K562 (cell line): ENCODE results near the gene ST8SIA4. TPM values are rescaled to one million over a fixed set of nuclear protein-coding genes. Genes with fewer than 3 reads are reported as not detected.
A peak's percentile ranks its signal among the peaks of the same experiment; 100 is the strongest.

Source experiments
- ATAC-seq: fragments of 200-7000 bp; cut with Tn5 transposase; 3 replicates; pipeline ENCODE4 v1.9.1; 2020; ENCODE audit warnings: moderate library complexity
- BruUV-seq: library from RNA; stranded (reverse); fragments of 400-500 nt; replicated peaks from 2 replicates; lab custom pipeline; 2021; lab: Mats Ljungman, UMichigan
- CTCF ChIA-PET: fragments of 300-600 bp; formaldehyde crosslinking; extraction: SDS; loops from one replicate; lab custom pipeline; 2021; ENCODE audit warnings: low intra/inter-chr PET ratio; lab: Yijun Ruan, JAX
- POLR2A ChIA-PET: fragments of 300-600, 350-650 bp; sonication (Branson Sonifier 250); formaldehyde crosslinking; extraction: SDS; loops from one replicate; lab custom pipeline; 2021; ENCODE audit warnings: antibody characterized with exemption, inconsistent platforms; lab: Yijun Ruan, JAX
- DNase-seq, 4 experiments: peaks; one replicate each; pipeline versions ENCODE4 v3.0.0 to v3.0.0-alpha.2; 2011 to 2018; ENCODE audit warnings: low spot score in 3 of 4, mixed read lengths in 3 of 4; ENCODE audit errors: extremely low read depth in 1 of 4
- FAIRE-seq: peaks from 2 replicates; lab custom pipeline; 2011; peaks lifted over from hg19 to GRCh38; lab: Jason Lieb, UNC
- H2AFZ ChIP-seq: 2 replicates; pipeline ENCODE4 v1.6.0; 2011; ENCODE audit warnings: low read depth, low read length, control low read depth, inconsistent platforms
- H3K27ac ChIP-seq: fragments of 200-600 bp; 3 replicates; pipeline ENCODE4 v1.8.0; 2011; ENCODE audit warnings: low read depth, mild to moderate bottlenecking, control low read depth, inconsistent platforms, low read length, moderate library complexity, mixed read lengths; ENCODE audit errors: extremely low read depth
- H3K27me3 ChIP-seq, 2 experiments: fragments of 300-600 bp in 1 of 2; 2 replicates in 1 of 2; 3 replicates in 1 of 2; pipeline versions ENCODE4 v1.6.0 to v1.8.0; 2011; ENCODE audit warnings: inconsistent platforms in 2 of 2, low read length in 2 of 2, mild to moderate bottlenecking in 1 of 2, mixed read lengths in 1 of 2, moderate library complexity in 1 of 2; ENCODE audit not compliant: control insufficient read depth in 2 of 2, insufficient read depth in 2 of 2
- H3K36me3 ChIP-seq: fragments of 300-600 bp; 3 replicates; pipeline ENCODE4 v1.8.0; 2011; ENCODE audit warnings: mild to moderate bottlenecking, low read length, inconsistent platforms; ENCODE audit not compliant: control insufficient read depth, insufficient read depth
- H3K4me1 ChIP-seq, 2 experiments: fragments of 200-600 bp in 1 of 2; replicated peaks in 1 of 2; 2 replicates in 1 of 2; 3 replicates in 1 of 2; pipeline versions ENCODE4 v1.5.1 to v1.8.0; 2011; ENCODE audit warnings: inconsistent platforms in 2 of 2, low read length in 2 of 2, mild to moderate bottlenecking in 1 of 2, mixed read lengths in 1 of 2, moderate library complexity in 1 of 2; ENCODE audit not compliant: control insufficient read depth in 2 of 2, insufficient read depth in 2 of 2
- H3K4me2 ChIP-seq: 2 replicates; pipeline ENCODE4 v1.6.1; 2011; ENCODE audit warnings: low read length, control low read depth, inconsistent platforms, mixed read lengths; ENCODE audit not compliant: insufficient read depth
- H3K4me3 ChIP-seq: fragments of 200-600 bp; sonication (generic), shearing (Covaris generic); 2 replicates; pipeline ENCODE4 v1.5.1; 2016; ENCODE audit warnings: control low read depth, inconsistent platforms
- H3K79me2 ChIP-seq: fragments of 200-600 bp; 3 replicates; pipeline ENCODE4 v1.8.0; 2011; ENCODE audit warnings: low read length, inconsistent platforms; ENCODE audit not compliant: control insufficient read depth, insufficient read depth
- H3K9ac ChIP-seq, 2 experiments: 2 replicates each; pipeline versions ENCODE4 v1.6.0 to v1.6.1; 2011; ENCODE audit warnings: low read depth in 2 of 2, low read length in 2 of 2, control low read depth in 1 of 2, inconsistent platforms in 1 of 2, mild to moderate bottlenecking in 1 of 2, mixed read lengths in 1 of 2; ENCODE audit not compliant: insufficient read depth in 1 of 2
- H3K9me1 ChIP-seq: one replicate; pipeline ENCODE4 v1.6.0; 2011; ENCODE audit warnings: inconsistent platforms, mild to moderate bottlenecking, low read length, moderate library complexity; ENCODE audit not compliant: control insufficient read depth, insufficient read depth
- H3K9me3 ChIP-seq: replicated peaks from 2 replicates; pipeline ENCODE4 v1.5.1; 2011; ENCODE audit warnings: low read depth, low read length, inconsistent platforms; ENCODE audit not compliant: control insufficient read depth, insufficient read depth
- H4K20me1 ChIP-seq: replicated peaks from 2 replicates; pipeline ENCODE4 v1.6.1; 2011; ENCODE audit warnings: low read length, inconsistent platforms, mixed read lengths; ENCODE audit not compliant: control insufficient read depth, insufficient read depth
- BHLHE40 ChIP-seq: IDR thresholded peaks from 2 replicates; pipeline ENCODE4 v1.6.1; 2011; ENCODE audit warnings: low read length, improper control_type of control experiment
- CCNT2 ChIP-seq: IDR thresholded peaks from 2 replicates; pipeline ENCODE4 v1.6.1; 2011; ENCODE audit warnings: borderline replicate concordance, low read depth, mild to moderate bottlenecking, moderate library complexity, mixed read lengths, low read length; ENCODE audit not compliant: insufficient read length; ENCODE audit errors: extremely low read depth
- CEBPG ChIP-seq, 3 experiments: fragments of 200-800 bp in 1 of 3; sonication (Bioruptor generic) in 1 of 3; sonication (generic) in 1 of 3; formaldehyde crosslinking in 1 of 3; IDR thresholded peaks in 2 of 3; conservative IDR thresholded peaks in 1 of 3; 2 replicates each; pipeline versions ENCODE4 v1.6.1 to v1.8.0; 2016 to 2022; ENCODE audit warnings: missing compliant biosample characterization in 2 of 3, missing genetic modification characterization in 2 of 3, mild to moderate bottlenecking in 1 of 3, missing genetic modification reagents in 1 of 3
- PTBP1 ChIP-seq: fragments of 200-400 bp; formaldehyde crosslinking; IDR thresholded peaks from 2 replicates; pipeline ENCODE4 v1.6.1; 2017; ENCODE audit warnings: low read depth, low read length
- ZNF764 ChIP-seq: fragments of 250-450 bp; sonication (Bioruptor Pico); IDR thresholded peaks from 2 replicates; pipeline ENCODE4 v1.4.0; 2020; ENCODE audit warnings: low read depth, mild to moderate bottlenecking, moderate library complexity
- WGBS: fragments of 100-300 bp; shearing (Covaris generic); methylation state at CpG from one replicate; pipeline ENCODE4 v1.1.6; 2016; ENCODE audit warnings: low coverage, mixed read lengths; ENCODE audit not compliant: insufficient coverage; ENCODE audit errors: missing lambda C conversion rate; 5-methylcytosine and 5-hydroxymethylcytosine counted together
- in situ Hi-C: fragments of 300-500 bp; cut with MboI; formaldehyde crosslinking; loops from 4 replicates; pipeline ENCODE4 v1.15.0; 2018; ENCODE audit warnings: inconsistent platforms, mixed read lengths
- intact Hi-C: fragments of 100-400 bp; cut with micrococcal nuclease; formaldehyde crosslinking; loops from 2 replicates; pipeline ENCODE4 v1.14.2; 2022
- polyA plus RNA-seq, 8 experiments: library from polyadenylated mRNA; depleted of rRNA in 4 of 8; stranded (reverse) in 5 of 8; unstranded in 3 of 8; fragments of >200 nt; fragmentation: Nextera tagmentation in 2 of 8; fragmentation: Illumina TruSeq in 1 of 8; extraction: Ambion mirVana in 2 of 8; extraction: Trizol in 1 of 8; gene quantifications; 2 replicates each; pipeline versions ENCODE4 v1.2.1 to v1.2.3, GENCODE V29; 2011 to 2014; ENCODE audit warnings: inconsistent platforms in 1 of 8, missing spikeins in 1 of 8
- total RNA-seq, 7 experiments: library from RNA; depleted of rRNA in 6 of 7; stranded (reverse); fragments of >200 nt in 6 of 7; fragmentation: Illumina TruSeq in 2 of 7; extraction: Trizol in 2 of 7; gene quantifications; 2 replicates each; pipeline versions ENCODE4 v1.2.1 to v1.2.3, GENCODE V29; 2011 to 2021; ENCODE audit warnings: low replicate concordance in 1 of 7
- TF ChIP-seq, protein P1 (sequence below), 2 experiments: fragments of 450-650 bp; IDR thresholded peaks; 2 replicates each; pipeline ENCODE4 v1.6.1; 2016
- TF ChIP-seq, protein P2 (sequence below): sonication (generic); formaldehyde crosslinking; IDR thresholded peaks from 2 replicates; pipeline ENCODE4 v1.8.0; 2022; ENCODE audit warnings: mild to moderate bottlenecking, missing genetic modification reagents
- TF ChIP-seq, protein P3 (sequence below): fragments of 450-650 bp; formaldehyde crosslinking; IDR thresholded peaks from 2 replicates; pipeline ENCODE4 v1.4.0; 2022; ENCODE audit warnings: mild to moderate bottlenecking, moderate library complexity

ST8SIA4 gene
- total and polyA plus RNA-seq, 9 of the 15 experiments (the other 6 are each of a cell fraction or from before 2014, with no cell fraction given), result 0.22 to 2.0 (median 0.54) TPM

DNA sequence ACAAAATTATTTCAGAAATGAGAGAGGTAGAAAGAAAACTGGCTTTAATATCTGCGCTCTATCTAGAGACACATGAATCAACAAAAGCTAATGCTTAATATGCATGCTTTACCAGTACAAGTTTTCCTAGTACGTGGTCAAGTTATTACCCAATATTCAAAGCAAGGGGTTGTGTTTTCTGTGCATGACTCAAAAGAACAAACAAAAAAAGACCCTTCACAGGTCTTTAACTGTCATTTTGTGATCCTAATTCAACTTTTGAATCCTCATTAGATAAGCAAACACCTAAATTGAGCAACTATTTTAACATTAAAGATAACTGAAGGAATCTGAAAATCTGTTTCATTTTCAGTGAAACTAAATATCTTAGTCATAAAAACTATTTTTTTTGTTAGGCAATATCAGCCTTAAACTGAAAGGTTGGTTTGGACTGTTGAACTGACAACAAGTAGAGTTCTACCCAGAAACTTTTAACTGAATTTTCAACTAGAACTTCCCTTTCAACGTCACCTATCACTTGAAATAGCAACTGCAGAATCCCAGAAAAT lies 12.5 kb downstream of the ST8SIA4 start:
- Histone ChIP-seq H3K9me3 (no peaks in the 10 kb centered on the region), H3K36me3 (no peaks in the 10 kb centered on the region), H3K9ac (no peak overlapping the region), H3K27ac (no peak overlapping the region), H3K4me2 (no peak overlapping the region), H3K79me2 (no peaks in the 10 kb centered on the region), H3K9me1 (no peaks in the 10 kb centered on the region), H3K27me3 (no peaks in the 10 kb centered on the region), H4K20me1 (no peaks in the 10 kb centered on the region), H3K4me3 (no peak overlapping the region), H3K4me1 (no peaks in the 10 kb centered on the region), H2AFZ (no peak overlapping the region)
- intact Hi-C loops (no loop called here), in situ Hi-C loops (no loop called here)
- FAIRE-seq (no peak), ATAC-seq (no peak), DNase-seq (no peak)
- BruUV-seq, result no TSS peak
- WGBS, result 9% methylated on average over 3 of the region's 3 CpGs
- CTCF ChIA-PET, result no interaction called here
- TF ChIP-seq ZNF764 (CRISPR knock-in tag) (no peak), CEBPG (CRISPR knock-in tag; IDR thresholded peaks at IDR 0.05) (no peak), CEBPG (tag; conservative IDR thresholded peaks at IDR 0.05 in 1 of 2, IDR thresholded peaks at IDR 0.05 in 1 of 2) (peak in 1 of 2 experiments; percentile 41; a peak in 1 of 4 replicates)
- POLR2A ChIA-PET, result no interaction called here

DNA sequence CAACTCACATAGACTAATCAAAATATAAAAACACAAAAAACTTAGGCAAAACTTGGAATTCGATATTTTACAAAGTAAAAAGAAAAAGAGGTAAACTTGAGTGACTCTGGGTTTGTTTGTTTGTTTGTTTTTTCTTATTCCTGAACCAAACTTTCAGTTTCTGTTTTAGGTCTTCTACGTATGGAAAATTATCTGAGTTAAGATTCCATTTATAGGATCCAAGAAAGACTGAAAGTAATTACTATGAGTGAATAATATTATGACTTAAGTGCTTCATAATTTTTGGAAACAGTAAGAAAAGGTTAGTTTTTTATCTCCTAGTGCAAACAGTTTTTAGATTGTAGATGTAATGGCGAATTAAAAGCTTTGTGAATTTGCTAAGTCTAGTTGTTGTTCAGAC lies 13.2 kb downstream of the ST8SIA4 start:
- no peak overlapping the region for H3K4me3 ChIP-seq
- FAIRE-seq, result peak; percentile 26
- BruUV-seq, result no TSS peak
- TF ChIP-seq, protein P1, sequence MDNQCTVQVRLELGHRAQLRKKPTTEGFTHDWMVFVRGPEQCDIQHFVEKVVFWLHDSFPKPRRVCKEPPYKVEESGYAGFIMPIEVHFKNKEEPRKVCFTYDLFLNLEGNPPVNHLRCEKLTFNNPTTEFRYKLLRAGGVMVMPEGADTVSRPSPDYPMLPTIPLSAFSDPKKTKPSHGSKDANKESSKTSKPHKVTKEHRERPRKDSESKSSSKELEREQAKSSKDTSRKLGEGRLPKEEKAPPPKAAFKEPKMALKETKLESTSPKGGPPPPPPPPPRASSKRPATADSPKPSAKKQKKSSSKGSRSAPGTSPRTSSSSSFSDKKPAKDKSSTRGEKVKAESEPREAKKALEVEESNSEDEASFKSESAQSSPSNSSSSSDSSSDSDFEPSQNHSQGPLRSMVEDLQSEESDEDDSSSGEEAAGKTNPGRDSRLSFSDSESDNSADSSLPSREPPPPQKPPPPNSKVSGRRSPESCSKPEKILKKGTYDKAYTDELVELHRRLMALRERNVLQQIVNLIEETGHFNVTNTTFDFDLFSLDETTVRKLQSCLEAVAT (IDR thresholded peaks at IDR 0.05), result no peak
- no peak for TF ChIP-seq CCNT2
- TF ChIP-seq, protein P2, sequence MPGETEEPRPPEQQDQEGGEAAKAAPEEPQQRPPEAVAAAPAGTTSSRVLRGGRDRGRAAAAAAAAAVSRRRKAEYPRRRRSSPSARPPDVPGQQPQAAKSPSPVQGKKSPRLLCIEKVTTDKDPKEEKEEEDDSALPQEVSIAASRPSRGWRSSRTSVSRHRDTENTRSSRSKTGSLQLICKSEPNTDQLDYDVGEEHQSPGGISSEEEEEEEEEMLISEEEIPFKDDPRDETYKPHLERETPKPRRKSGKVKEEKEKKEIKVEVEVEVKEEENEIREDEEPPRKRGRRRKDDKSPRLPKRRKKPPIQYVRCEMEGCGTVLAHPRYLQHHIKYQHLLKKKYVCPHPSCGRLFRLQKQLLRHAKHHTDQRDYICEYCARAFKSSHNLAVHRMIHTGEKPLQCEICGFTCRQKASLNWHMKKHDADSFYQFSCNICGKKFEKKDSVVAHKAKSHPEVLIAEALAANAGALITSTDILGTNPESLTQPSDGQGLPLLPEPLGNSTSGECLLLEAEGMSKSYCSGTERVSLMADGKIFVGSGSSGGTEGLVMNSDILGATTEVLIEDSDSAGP (CRISPR knock-in tag), result no peak
- TF ChIP-seq, protein P3, sequence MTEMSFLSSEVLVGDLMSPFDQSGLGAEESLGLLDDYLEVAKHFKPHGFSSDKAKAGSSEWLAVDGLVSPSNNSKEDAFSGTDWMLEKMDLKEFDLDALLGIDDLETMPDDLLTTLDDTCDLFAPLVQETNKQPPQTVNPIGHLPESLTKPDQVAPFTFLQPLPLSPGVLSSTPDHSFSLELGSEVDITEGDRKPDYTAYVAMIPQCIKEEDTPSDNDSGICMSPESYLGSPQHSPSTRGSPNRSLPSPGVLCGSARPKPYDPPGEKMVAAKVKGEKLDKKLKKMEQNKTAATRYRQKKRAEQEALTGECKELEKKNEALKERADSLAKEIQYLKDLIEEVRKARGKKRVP, result no peak
- no peak for TF ChIP-seq BHLHE40
- no peak for TF ChIP-seq PTBP1

More for the DNA sequence above, 13.2 kb downstream of the ST8SIA4 start:
- no peaks in the 10 kb centered on the region for H3K79me2 ChIP-seq
- CTCF ChIA-PET, result no interaction called here
- H3K9me1 ChIP-seq, result no peaks in the 10 kb centered on the region
- POLR2A ChIA-PET, result no interaction called here
- H4K20me1 ChIP-seq, result no peaks in the 10 kb centered on the region
- H3K4me1 ChIP-seq, result no peaks in the 10 kb centered on the region
- intact Hi-C loops, result no loop called here
- H2AFZ ChIP-seq, result no peak overlapping the region
- H3K4me2 ChIP-seq, result no peak overlapping the region
- in situ Hi-C loops, result no loop called here
- no peaks in the 10 kb centered on the region for H3K9me3 ChIP-seq
- no peak overlapping the region for H3K27ac ChIP-seq
- 13% methylated on average over 3 of the region's 3 CpGs for WGBS
- no peak overlapping the region for H3K9ac ChIP-seq
- no peak for DNase-seq
- no peak for ATAC-seq
- no peaks in the 10 kb centered on the region for H3K36me3 ChIP-seq
- H3K27me3 ChIP-seq, result no peaks in the 10 kb centered on the region
